ENCODE measurements around the gene NAA20. TPM values are rescaled to one million over a fixed set of nuclear protein-coding genes. Genes with fewer than 3 reads are reported as not detected.

NAA20 gene
- total and polyA plus RNA-seq, 2 of the 13 experiments (the other 11 are each of a cell fraction or from before 2014, with no cell fraction given), result 81.9 to 82.8 TPM

GRCh38 chr20:20005342-20005741 lies 11.8 kb upstream of the NAA20 start:
- in situ Hi-C loops (cut with HindIII; ENCODE audit: extremely low pct_ligation_motif_present, low pct_unique_long_range_greater_than_20kb), result no loop called here
- Histone ChIP-seq H3K4me1 (ENCODE audit: insufficient read depth, low read length) (peaks cover 77% of the 10 kb centered on the region), H3K27ac (ENCODE audit: extremely low read length, insufficient read depth, low read length) (peak overlapping the region; percentile 42), H3K9me3 (ENCODE audit: low read length) (no peaks in the 10 kb centered on the region), H3K27me3 (ENCODE audit: control insufficient read depth in 1 of 2, insufficient read depth in 2 of 2, low read length in 2 of 2) (no peaks in the 10 kb centered on the region), H3K4me3 (replicated peaks in 1 of 3; ENCODE audit: insufficient read depth in 1 of 3, low read depth in 2 of 3, low read length in 3 of 3) (0 out of 6 replicates have a peak overlapping the region, but pooled peaks of 1 of the 3 experiments have one; percentile 4), H3K4me2 (ENCODE audit: low read depth, low read length) (peak overlapping the region; percentile 52), H2AFZ (ENCODE audit: low read length) (peak overlapping the region; percentile 24), H4K20me1 (ENCODE audit: insufficient read depth, low read length) (no peaks in the 10 kb centered on the region), H3K9ac (ENCODE audit: insufficient read depth, low read depth, low read length) (peak overlapping the region; percentile 21; the same call in 1 of the 2 replicates), H3K36me3 (replicated peaks in 1 of 2; ENCODE audit: control insufficient read depth in 1 of 2, insufficient read depth in 2 of 2, low read length in 2 of 2) (no peaks in the 10 kb centered on the region), H3K79me2 (ENCODE audit: insufficient read depth, low read length) (no peaks in the 10 kb centered on the region)
- 30% methylated on average over 7 of the region's 7 CpGs for WGBS (ENCODE audit: low lambda C conversion rate)
- POLR2A ChIA-PET, result interaction anchor here (0.8 to 1.0 kb wide), 5 partner anchors 10 to 125 kb away, joined by 3 to 6 read pairs (median 5); partner anchors contain the start of genes CRNKL1 and NAA20
- CTCF ChIA-PET (ENCODE audit: low intra/inter-chr PET ratio, low total read pairs), result no interaction called here
- DNase-seq (ENCODE audit: low spot score) (peak; percentile 51), FAIRE-seq (no peak), ATAC-seq (peak; percentile 47)
- BruUV-seq (replicated peaks), result no TSS peak
- intact Hi-C loops (cut with micrococcal nuclease; ENCODE audit: unreplicated experiment), result no loop called here
- TF ChIP-seq, protein P1, sequence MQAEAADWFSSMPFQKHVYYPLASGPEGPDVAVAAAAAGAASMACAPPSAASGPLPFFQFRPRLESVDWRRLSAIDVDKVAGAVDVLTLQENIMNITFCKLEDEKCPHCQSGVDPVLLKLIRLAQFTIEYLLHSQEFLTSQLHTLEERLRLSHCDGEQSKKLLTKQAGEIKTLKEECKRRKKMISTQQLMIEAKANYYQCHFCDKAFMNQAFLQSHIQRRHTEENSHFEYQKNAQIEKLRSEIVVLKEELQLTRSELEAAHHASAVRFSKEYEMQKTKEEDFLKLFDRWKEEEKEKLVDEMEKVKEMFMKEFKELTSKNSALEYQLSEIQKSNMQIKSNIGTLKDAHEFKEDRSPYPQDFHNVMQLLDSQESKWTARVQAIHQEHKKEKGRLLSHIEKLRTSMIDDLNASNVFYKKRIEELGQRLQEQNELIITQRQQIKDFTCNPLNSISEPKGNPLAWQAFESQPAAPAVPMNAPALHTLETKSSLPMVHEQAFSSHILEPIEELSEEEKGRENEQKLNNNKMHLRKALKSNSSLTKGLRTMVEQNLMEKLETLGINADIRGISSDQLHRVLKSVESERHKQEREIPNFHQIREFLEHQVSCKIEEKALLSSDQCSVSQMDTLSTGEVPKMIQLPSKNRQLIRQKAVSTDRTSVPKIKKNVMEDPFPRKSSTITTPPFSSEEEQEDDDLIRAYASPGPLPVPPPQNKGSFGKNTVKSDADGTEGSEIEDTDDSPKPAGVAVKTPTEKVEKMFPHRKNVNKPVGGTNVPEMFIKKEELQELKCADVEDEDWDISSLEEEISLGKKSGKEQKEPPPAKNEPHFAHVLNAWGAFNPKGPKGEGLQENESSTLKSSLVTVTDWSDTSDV (CRISPR knock-in tag; IDR thresholded peaks at IDR 0.05), result no peak
- TF ChIP-seq ZNF501 (CRISPR knock-in tag; IDR thresholded peaks at IDR 0.05) (peak; percentile 74), RFXAP (CRISPR knock-in tag; IDR thresholded peaks at IDR 0.05; ENCODE audit: borderline replicate concordance) (no peak), ZNF331 (CRISPR knock-in tag; IDR thresholded peaks at IDR 0.05) (no peak), ZNF354B (CRISPR knock-in tag; IDR thresholded peaks at IDR 0.05) (no peak), ZNF33A (CRISPR knock-in tag; IDR thresholded peaks at IDR 0.05; ENCODE audit: borderline replicate concordance) (peak; percentile 82; the same call in 1 of the 2 replicates), ADNP (CRISPR knock-in tag; IDR thresholded peaks at IDR 0.05) (no peak), TBX2 (CRISPR knock-in tag; IDR thresholded peaks at IDR 0.05; ENCODE audit: borderline replicate concordance) (peak; percentile 42; the same call in 1 of the 2 replicates), NFE2L1 (CRISPR knock-in tag; IDR thresholded peaks at IDR 0.05; ENCODE audit: borderline replicate concordance) (no peak), ZNF720 (CRISPR knock-in tag; IDR thresholded peaks at IDR 0.05) (no peak), MATR3 (CRISPR knock-in tag; IDR thresholded peaks at IDR 0.05) (no peak), SRF (IDR thresholded peaks at IDR 0.05; ENCODE audit: low read depth, low read length) (no peak)
- TF ChIP-seq, protein P2, sequence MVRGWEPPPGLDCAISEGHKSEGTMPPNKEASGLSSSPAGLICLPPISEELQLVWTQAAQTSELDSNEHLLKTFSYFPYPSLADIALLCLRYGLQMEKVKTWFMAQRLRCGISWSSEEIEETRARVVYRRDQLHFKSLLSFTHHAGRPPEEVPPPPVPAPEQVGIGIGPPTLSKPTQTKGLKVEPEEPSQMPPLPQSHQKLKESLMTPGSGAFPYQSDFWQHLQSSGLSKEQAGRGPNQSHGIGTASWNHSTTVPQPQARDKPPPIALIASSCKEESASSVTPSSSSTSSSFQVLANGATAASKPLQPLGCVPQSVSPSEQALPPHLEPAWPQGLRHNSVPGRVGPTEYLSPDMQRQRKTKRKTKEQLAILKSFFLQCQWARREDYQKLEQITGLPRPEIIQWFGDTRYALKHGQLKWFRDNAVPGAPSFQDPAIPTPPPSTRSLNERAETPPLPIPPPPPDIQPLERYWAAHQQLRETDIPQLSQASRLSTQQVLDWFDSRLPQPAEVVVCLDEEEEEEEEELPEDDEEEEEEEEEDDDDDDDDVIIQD (CRISPR knock-in tag; IDR thresholded peaks at IDR 0.05; ENCODE audit: low read depth), result 0 out of 2 replicates have a peak, but pooled peaks have one; percentile 43
- TF ChIP-seq, protein P3, sequence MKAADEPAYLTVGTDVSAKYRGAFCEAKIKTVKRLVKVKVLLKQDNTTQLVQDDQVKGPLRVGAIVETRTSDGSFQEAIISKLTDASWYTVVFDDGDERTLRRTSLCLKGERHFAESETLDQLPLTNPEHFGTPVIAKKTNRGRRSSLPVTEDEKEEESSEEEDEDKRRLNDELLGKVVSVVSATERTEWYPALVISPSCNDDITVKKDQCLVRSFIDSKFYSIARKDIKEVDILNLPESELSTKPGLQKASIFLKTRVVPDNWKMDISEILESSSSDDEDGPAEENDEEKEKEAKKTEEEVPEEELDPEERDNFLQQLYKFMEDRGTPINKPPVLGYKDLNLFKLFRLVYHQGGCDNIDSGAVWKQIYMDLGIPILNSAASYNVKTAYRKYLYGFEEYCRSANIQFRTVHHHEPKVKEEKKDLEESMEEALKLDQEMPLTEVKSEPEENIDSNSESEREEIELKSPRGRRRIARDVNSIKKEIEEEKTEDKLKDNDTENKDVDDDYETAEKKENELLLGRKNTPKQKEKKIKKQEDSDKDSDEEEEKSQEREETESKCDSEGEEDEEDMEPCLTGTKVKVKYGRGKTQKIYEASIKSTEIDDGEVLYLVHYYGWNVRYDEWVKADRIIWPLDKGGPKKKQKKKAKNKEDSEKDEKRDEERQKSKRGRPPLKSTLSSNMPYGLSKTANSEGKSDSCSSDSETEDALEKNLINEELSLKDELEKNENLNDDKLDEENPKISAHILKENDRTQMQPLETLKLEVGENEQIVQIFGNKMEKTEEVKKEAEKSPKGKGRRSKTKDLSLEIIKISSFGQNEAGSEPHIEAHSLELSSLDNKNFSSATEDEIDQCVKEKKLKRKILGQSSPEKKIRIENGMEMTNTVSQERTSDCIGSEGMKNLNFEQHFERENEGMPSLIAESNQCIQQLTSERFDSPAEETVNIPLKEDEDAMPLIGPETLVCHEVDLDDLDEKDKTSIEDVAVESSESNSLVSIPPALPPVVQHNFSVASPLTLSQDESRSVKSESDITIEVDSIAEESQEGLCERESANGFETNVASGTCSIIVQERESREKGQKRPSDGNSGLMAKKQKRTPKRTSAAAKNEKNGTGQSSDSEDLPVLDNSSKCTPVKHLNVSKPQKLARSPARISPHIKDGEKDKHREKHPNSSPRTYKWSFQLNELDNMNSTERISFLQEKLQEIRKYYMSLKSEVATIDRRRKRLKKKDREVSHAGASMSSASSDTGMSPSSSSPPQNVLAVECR (CRISPR knock-in tag; IDR thresholded peaks at IDR 0.05; ENCODE audit: borderline replicate concordance), result no peak; the same call in 1 of the 2 replicates
